Smooth muscle cell (in vitro differentiated cells): ENCODE results near the gene HERPUD2. TPM values are rescaled to one million over a fixed set of nuclear protein-coding genes. Genes with fewer than 3 reads are reported as not detected.

Experiments used
- DNase-seq: peaks from one replicate; lab custom pipeline; 2025; ENCODE audit not compliant: unreplicated experiment; lab: John Stamatoyannopoulos, UW
- H2AFZ ChIP-seq: fragments of 200-600 bp; sonication (generic); 2 replicates; pipeline ENCODE4 v1.6.0; 2016; ENCODE audit warnings: antibody characterized with exemption, low read depth, mild to moderate bottlenecking
- H3F3A ChIP-seq: fragments of 200-600 bp; sonication (generic); 2 replicates; pipeline ENCODE4 v1.6.0; 2017; ENCODE audit warnings: antibody characterized with exemption, low read depth
- H3K27ac ChIP-seq: fragments of 200-600 bp; sonication (generic); 2 replicates; pipeline ENCODE4 v1.5.1; 2016; ENCODE audit warnings: low read depth, mild to moderate bottlenecking
- H3K27me3 ChIP-seq: fragments of 200-600 bp; sonication (generic); 2 replicates; pipeline ENCODE4 v1.6.1; 2016; ENCODE audit warnings: low read depth, mild to moderate bottlenecking
- H3K36me3 ChIP-seq: fragments of 200-600 bp; sonication (generic); 2 replicates; pipeline ENCODE4 v1.5.1; 2016; ENCODE audit warnings: low read depth
- H3K4me1 ChIP-seq: fragments of 200-600 bp; sonication (generic); 2 replicates; pipeline ENCODE4 v1.5.1; 2016; ENCODE audit warnings: low read depth
- H3K4me2 ChIP-seq: fragments of 200-600 bp; sonication (generic); 2 replicates; pipeline ENCODE4 v1.6.0; 2016; ENCODE audit warnings: mild to moderate bottlenecking
- H3K4me3 ChIP-seq: fragments of 200-600 bp; sonication (generic); 2 replicates; pipeline ENCODE4 v1.5.1; 2016; ENCODE audit warnings: mild to moderate bottlenecking
- H3K79me2 ChIP-seq: fragments of 200-600 bp; sonication (generic); 2 replicates; pipeline ENCODE4 v1.6.0; 2016; ENCODE audit warnings: low read depth, mild to moderate bottlenecking
- H3K9ac ChIP-seq: fragments of 200-600 bp; sonication (generic); 2 replicates; pipeline ENCODE4 v1.6.0; 2016; ENCODE audit warnings: low read depth
- H3K9me3 ChIP-seq: fragments of 200-600 bp; sonication (generic); replicated peaks from 2 replicates; pipeline ENCODE4 v1.5.1; 2016; ENCODE audit warnings: low read depth
- H4K20me1 ChIP-seq: fragments of 200-600 bp; sonication (generic); 2 replicates; pipeline ENCODE4 v1.6.0; 2016; ENCODE audit warnings: low read depth
- WGBS: methylation state at CpG from one replicate; pipeline ENCODE4 v1.1.7; 2016; ENCODE audit warnings: low lambda C conversion rate; 5-methylcytosine and 5-hydroxymethylcytosine counted together
- polyA plus RNA-seq: library from polyadenylated mRNA; unstranded; fragments of >200 nt; fragmentation: Nextera tagmentation; extraction: Ambion mirVana; gene quantifications from 2 replicates; pipeline ENCODE4 v1.2.1, GENCODE V29; 2016
- total RNA-seq: library from RNA; depleted of rRNA; stranded (reverse); fragments of >200 nt; gene quantifications from 2 replicates; pipeline ENCODE4 v1.2.3, GENCODE V29; 2014
- TF ChIP-seq, protein P1 (sequence below): fragments of 200-600 bp; sonication (generic); IDR thresholded peaks from 2 replicates; pipeline ENCODE4 v1.5.1; 2017; ENCODE audit warnings: borderline replicate concordance, mild to moderate bottlenecking, antibody characterized with exemption; ENCODE audit not compliant: insufficient read depth, poor library complexity, severe bottlenecking

HERPUD2 gene
- total and polyA plus RNA-seq, 2 experiments from 2014 or later, result 23.2 to 28.1 TPM

DNA sequence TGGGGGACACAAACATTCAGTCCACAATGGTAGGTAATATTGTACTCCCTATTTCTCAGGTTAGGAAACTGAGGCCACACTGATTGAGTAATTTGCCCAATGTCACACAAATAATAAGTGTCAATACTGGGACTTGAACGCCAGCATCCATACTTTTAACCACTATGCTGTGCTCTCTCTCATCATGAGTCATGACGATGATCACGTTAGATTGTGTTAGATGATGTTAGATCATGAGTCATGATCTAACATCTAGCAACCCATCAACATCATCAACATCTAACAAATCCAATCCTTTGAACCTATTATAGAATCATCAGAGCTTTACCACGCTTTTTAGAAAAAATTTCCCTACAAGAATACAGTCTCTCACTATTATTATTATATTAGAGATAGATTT is 28.1 kb upstream of the HERPUD2 start:
- TF ChIP-seq, protein P1, sequence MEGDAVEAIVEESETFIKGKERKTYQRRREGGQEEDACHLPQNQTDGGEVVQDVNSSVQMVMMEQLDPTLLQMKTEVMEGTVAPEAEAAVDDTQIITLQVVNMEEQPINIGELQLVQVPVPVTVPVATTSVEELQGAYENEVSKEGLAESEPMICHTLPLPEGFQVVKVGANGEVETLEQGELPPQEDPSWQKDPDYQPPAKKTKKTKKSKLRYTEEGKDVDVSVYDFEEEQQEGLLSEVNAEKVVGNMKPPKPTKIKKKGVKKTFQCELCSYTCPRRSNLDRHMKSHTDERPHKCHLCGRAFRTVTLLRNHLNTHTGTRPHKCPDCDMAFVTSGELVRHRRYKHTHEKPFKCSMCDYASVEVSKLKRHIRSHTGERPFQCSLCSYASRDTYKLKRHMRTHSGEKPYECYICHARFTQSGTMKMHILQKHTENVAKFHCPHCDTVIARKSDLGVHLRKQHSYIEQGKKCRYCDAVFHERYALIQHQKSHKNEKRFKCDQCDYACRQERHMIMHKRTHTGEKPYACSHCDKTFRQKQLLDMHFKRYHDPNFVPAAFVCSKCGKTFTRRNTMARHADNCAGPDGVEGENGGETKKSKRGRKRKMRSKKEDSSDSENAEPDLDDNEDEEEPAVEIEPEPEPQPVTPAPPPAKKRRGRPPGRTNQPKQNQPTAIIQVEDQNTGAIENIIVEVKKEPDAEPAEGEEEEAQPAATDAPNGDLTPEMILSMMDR, result no peak
- Histone ChIP-seq H2AFZ (no peak overlapping the region), H3K9ac (no peak overlapping the region), H3K4me1 (no peaks in the 10 kb centered on the region), H3K79me2 (no peaks in the 10 kb centered on the region), H3K9me3 (no peaks in the 10 kb centered on the region), H3K27ac (no peak overlapping the region), H3K36me3 (no peaks in the 10 kb centered on the region), H3K4me2 (no peak overlapping the region), H3K4me3 (no peak overlapping the region), H4K20me1 (no peaks in the 10 kb centered on the region), H3F3A (no peaks in the 10 kb centered on the region), H3K27me3 (no peaks in the 10 kb centered on the region)
- DNase-seq, result no peak
- 92% methylated on average over 4 of the region's 4 CpGs for WGBS

- Histone ChIP-seq H3K4me3 (no peak overlapping the region), H3K79me2 (no peaks in the 10 kb centered on the region), H3K4me1 (peaks cover under 1% of the 10 kb centered on the region), H2AFZ (peak overlapping the region; percentile 21), H4K20me1 (no peaks in the 10 kb centered on the region), H3K4me2 (peak overlapping the region; percentile 11), H3K9ac (no peak overlapping the region), H3F3A (no peaks in the 10 kb centered on the region), H3K27ac (no peak overlapping the region), H3K36me3 (no peaks in the 10 kb centered on the region), H3K9me3 (no peaks in the 10 kb centered on the region), H3K27me3 (no peaks in the 10 kb centered on the region)
- DNase-seq, result no peak
- TF ChIP-seq, protein P1, result no peak
- 50% methylated on average over 7 of the region's 7 CpGs for WGBS
These were observed 27.3 kb upstream of the HERPUD2 start for GRCh38 chr7:35722054-35722849.

DNA sequence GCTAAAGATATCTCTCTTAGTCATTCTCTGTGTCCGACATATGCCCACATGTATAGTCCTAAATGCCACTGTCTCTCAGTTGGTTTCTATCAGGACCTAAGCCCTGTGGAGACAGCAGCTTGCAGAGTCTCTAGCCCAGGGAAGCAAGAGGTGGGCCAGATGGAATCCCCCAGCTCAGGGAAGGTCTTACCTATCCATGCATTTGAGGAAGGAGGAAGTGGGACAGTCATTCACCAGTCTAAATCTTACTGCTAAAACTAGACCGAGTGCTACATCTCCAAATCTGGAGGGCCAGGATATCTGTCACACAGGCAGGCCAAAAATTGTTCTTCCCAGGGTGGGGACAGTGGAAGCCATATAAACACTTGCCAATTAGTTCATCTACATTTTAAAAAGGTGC is 26.4 kb upstream of the HERPUD2 start:
- no peak overlapping the region for H3K27ac ChIP-seq
- H3K9ac ChIP-seq, result no peak overlapping the region
- no peaks in the 10 kb centered on the region for H3K36me3 ChIP-seq
- WGBS, result 71% methylated on average over 2 of the region's 2 CpGs
- no peak overlapping the region for H3K4me3 ChIP-seq
- H3K9me3 ChIP-seq, result no peaks in the 10 kb centered on the region
- no peaks in the 10 kb centered on the region for H3K79me2 ChIP-seq
- no peak overlapping the region for H2AFZ ChIP-seq
- H4K20me1 ChIP-seq, result no peaks in the 10 kb centered on the region
- TF ChIP-seq, protein P1, result no peak
- no peak overlapping the region for H3K4me2 ChIP-seq
- H3F3A ChIP-seq, result no peaks in the 10 kb centered on the region
- H3K27me3 ChIP-seq, result no peaks in the 10 kb centered on the region
- no peak for DNase-seq
- H3K4me1 ChIP-seq, result peaks cover 5% of the 10 kb centered on the region

- Histone ChIP-seq H3K27me3 (no peaks in the 10 kb centered on the region), H3K4me2 (no peak overlapping the region), H3K36me3 (no peaks in the 10 kb centered on the region), H3K9me3 (no peaks in the 10 kb centered on the region), H3K4me3 (no peak overlapping the region), H3K27ac (no peak overlapping the region), H3K9ac (no peak overlapping the region), H3K4me1 (peaks cover 5% of the 10 kb centered on the region), H3K79me2 (no peaks in the 10 kb centered on the region), H2AFZ (no peak overlapping the region), H4K20me1 (no peaks in the 10 kb centered on the region), H3F3A (no peaks in the 10 kb centered on the region)
- DNase-seq, result no peak
- TF ChIP-seq, protein P1, result no peak
These were observed 25.9 kb upstream of the HERPUD2 start for GRCh38 chr7:35720849-35721248.
